CD4-positive, alpha-beta T cell (primary cell): ENCODE results near the gene MCF2L2. TPM values are rescaled to one million over a fixed set of nuclear protein-coding genes. Genes with fewer than 3 reads are reported as not detected.

ENCODE experiments used
- ATAC-seq: fragments of 200-7000 bp; cut with Tn5 transposase; one replicate; pipeline ENCODE4 v1.10.0; 2022; ENCODE audit warnings: mild to moderate bottlenecking; ENCODE audit not compliant: poor library complexity
- CTCF ChIA-PET: fragments of 350-600 bp; sonication (Branson Sonifier 250); formaldehyde crosslinking; loops from one replicate; lab custom pipeline; 2021; ENCODE audit warnings: antibody characterized with exemption, inconsistent platforms; lab: Charles Lee
- POLR2A ChIA-PET: fragments of 350-600 bp; sonication (Branson Sonifier 250); formaldehyde crosslinking; loops from one replicate; lab custom pipeline; 2021; ENCODE audit warnings: antibody characterized with exemption, inconsistent platforms; lab: Charles Lee
- DNase-seq, 14 experiments: peaks; one replicate each; pipeline ENCODE4 v3.0.0-alpha.2; 2013 to 2020; ENCODE audit warnings: mixed read lengths in 2 of 14
- H3K27ac ChIP-seq, 2 donors: one replicate each; pipeline versions ENCODE4 v1.5.1 to v1.7.0; 2013; ENCODE audit warnings: low read length in 2 of 2, low read depth in 1 of 2, mild to moderate bottlenecking in 1 of 2
- H3K27me3 ChIP-seq, 2 experiments: 1 replicate in 1 of 2; 2 replicates in 1 of 2; pipeline versions ENCODE4 v1.6.1 to v1.7.0; 2013; ENCODE audit warnings: low read length in 2 of 2, control low read depth in 1 of 2, mild to moderate bottlenecking in 1 of 2, moderate library complexity in 1 of 2; ENCODE audit not compliant: insufficient read depth in 2 of 2, control insufficient read depth in 1 of 2
- H3K36me3 ChIP-seq: one replicate; pipeline ENCODE4 v1.6.1; 2013; ENCODE audit warnings: low read length, control low read depth; ENCODE audit not compliant: insufficient read depth
- H3K4me1 ChIP-seq: one replicate; pipeline ENCODE4 v1.6.1; 2013; ENCODE audit warnings: low read length, control low read depth; ENCODE audit not compliant: insufficient read depth
- H3K4me3 ChIP-seq: one replicate; pipeline ENCODE4 v1.5.1; 2013; ENCODE audit warnings: mild to moderate bottlenecking, low read length, moderate library complexity
- H3K9me3 ChIP-seq, 2 experiments: 1 replicate in 1 of 2; 2 replicates in 1 of 2; pipeline versions ENCODE4 v1.6.1 to v1.7.0; 2013; ENCODE audit warnings: low read length in 2 of 2, mild to moderate bottlenecking in 2 of 2, control low read depth in 1 of 2, moderate library complexity in 1 of 2; ENCODE audit not compliant: control insufficient read depth in 1 of 2, insufficient read depth in 1 of 2
- H3K27ac Mint-ChIP-seq: one replicate; pipeline ENCODE4 v1.8.0; 2020; ENCODE audit warnings: mixed read lengths
- H3K27me3 Mint-ChIP-seq: one replicate; pipeline ENCODE4 v1.8.0; 2021; ENCODE audit warnings: mixed read lengths
- H3K36me3 Mint-ChIP-seq: one replicate; pipeline ENCODE4 v1.8.0; 2021; ENCODE audit warnings: low read depth, mixed read lengths
- H3K4me1 Mint-ChIP-seq: one replicate; pipeline ENCODE4 v1.8.0; 2021; ENCODE audit warnings: low read depth, mixed read lengths
- H3K4me3 Mint-ChIP-seq: one replicate; pipeline ENCODE4 v1.8.0; 2020; ENCODE audit warnings: mild to moderate bottlenecking, mixed read lengths
- H3K9me3 Mint-ChIP-seq: one replicate; pipeline ENCODE4 v1.8.0; 2020; ENCODE audit warnings: mixed read lengths
- intact Hi-C, 2 experiments: fragments of 100-400 bp; cut with DNase I in 1 of 2; cut with micrococcal nuclease in 1 of 2; formaldehyde crosslinking; loops; one replicate each; pipeline versions ENCODE4 v1.15.1 to v1.9.0; 2023 to 2025; cut with DNase I, micrococcal nuclease
- total RNA-seq, 174 experiments: library from RNA in 2 of 174; stranded (reverse) in 2 of 174; gene quantifications; one replicate each; pipeline ENCODE4 v1.2.3 and lab custom pipeline; 2021 to 2026
- TF ChIP-seq, protein P1 (sequence below): fragments of 200-600 bp; IDR thresholded peaks from one replicate; pipeline ENCODE4 v1.8.0; 2022; ENCODE audit warnings: antibody characterized with exemption, mild to moderate bottlenecking

MCF2L2 gene
- total RNA-seq, 2 experiments from 2014 or later = 3.8 to 4.1 TPM

DNA sequence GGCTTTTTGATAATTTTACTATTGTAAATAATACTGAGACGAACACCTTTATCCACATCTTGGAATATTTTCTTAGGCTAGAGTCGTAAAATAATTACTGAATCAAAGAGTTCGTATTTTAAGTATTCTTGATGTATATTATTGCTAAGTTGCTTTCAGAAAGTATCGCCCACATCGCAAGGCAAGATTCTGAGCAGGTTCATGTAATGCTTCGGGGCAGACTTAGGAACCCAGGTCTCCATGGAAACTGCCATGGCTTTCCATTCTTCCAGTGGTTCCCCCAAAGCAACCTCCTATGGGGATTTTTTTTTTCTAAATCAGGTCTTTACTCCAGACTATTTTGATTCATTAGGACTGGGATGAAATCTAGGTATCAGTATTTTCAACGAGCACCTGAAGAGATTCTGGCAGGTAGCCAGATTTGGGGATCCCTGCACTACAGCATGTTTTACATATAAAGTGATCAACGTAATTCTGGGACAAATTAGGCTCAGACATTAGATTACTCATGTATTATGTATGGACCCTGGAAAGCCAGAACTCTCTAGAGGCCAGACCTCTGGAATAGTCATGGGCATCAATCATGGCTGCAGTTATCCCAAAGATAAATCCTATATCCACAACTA is 88.8 kb downstream of the MCF2L2 start:
- H3K9me3 ChIP-seq = no peaks in the 10 kb centered on the region
- ChIA-PET POLR2A (no interaction called here), CTCF (no interaction called here)
- no peaks in the 10 kb centered on the region for H3K36me3 Mint-ChIP-seq
- H3K27me3 ChIP-seq = no peaks in the 10 kb centered on the region
- H3K4me3 ChIP-seq = no peak overlapping the region
- TF ChIP-seq, protein P1, sequence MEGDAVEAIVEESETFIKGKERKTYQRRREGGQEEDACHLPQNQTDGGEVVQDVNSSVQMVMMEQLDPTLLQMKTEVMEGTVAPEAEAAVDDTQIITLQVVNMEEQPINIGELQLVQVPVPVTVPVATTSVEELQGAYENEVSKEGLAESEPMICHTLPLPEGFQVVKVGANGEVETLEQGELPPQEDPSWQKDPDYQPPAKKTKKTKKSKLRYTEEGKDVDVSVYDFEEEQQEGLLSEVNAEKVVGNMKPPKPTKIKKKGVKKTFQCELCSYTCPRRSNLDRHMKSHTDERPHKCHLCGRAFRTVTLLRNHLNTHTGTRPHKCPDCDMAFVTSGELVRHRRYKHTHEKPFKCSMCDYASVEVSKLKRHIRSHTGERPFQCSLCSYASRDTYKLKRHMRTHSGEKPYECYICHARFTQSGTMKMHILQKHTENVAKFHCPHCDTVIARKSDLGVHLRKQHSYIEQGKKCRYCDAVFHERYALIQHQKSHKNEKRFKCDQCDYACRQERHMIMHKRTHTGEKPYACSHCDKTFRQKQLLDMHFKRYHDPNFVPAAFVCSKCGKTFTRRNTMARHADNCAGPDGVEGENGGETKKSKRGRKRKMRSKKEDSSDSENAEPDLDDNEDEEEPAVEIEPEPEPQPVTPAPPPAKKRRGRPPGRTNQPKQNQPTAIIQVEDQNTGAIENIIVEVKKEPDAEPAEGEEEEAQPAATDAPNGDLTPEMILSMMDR = no peak
- no peaks in the 10 kb centered on the region for H3K27me3 Mint-ChIP-seq
- intact Hi-C loops = no loop called here
- H3K4me1 ChIP-seq = no peaks in the 10 kb centered on the region
- H3K36me3 ChIP-seq = no peaks in the 10 kb centered on the region
- H3K9me3 Mint-ChIP-seq = no peaks in the 10 kb centered on the region
- H3K4me3 Mint-ChIP-seq = no peak overlapping the region
- no peak overlapping the region for H3K27ac Mint-ChIP-seq
- ATAC-seq (no peak), DNase-seq (no peak)
- H3K27ac ChIP-seq = no peak overlapping the region
- H3K4me1 Mint-ChIP-seq = peaks cover 7% of the 10 kb centered on the region

DNA sequence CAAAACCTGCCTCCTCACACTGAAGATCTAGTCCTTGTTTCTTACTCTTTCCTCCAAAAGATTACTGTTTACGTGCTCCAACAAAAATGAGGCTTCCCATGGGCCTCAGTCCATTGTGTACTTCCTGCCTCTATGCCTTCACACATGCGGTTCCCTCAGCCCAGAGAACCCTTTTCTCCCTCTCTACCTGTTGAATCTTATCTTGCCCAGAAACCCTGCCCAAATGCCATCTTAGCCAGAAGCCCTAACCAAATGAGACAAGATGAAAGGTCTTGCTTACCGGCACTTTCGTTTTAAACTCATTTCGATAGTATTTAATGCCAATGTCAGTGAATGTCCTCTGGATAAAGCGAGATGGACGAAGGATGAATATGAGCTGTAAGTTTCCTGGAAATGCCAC is 89.9 kb downstream of the MCF2L2 start:
- H3K27ac ChIP-seq = no peak overlapping the region
- no peak for ATAC-seq
- no peak overlapping the region for H3K27ac Mint-ChIP-seq
- peaks cover 7% of the 10 kb centered on the region for H3K4me1 Mint-ChIP-seq
- TF ChIP-seq, protein P1 = no peak
- H3K27me3 Mint-ChIP-seq = no peaks in the 10 kb centered on the region
- intact Hi-C loops = no loop called here
- no peaks in the 10 kb centered on the region for H3K9me3 Mint-ChIP-seq
- H3K4me3 ChIP-seq = no peak overlapping the region
- no peak overlapping the region for H3K4me3 Mint-ChIP-seq
- CTCF ChIA-PET = no interaction called here
- POLR2A ChIA-PET = no interaction called here
- H3K36me3 Mint-ChIP-seq = no peaks in the 10 kb centered on the region
- H3K36me3 ChIP-seq = no peaks in the 10 kb centered on the region
- H3K4me1 ChIP-seq = no peaks in the 10 kb centered on the region
- H3K9me3 ChIP-seq = no peaks in the 10 kb centered on the region
- no peaks in the 10 kb centered on the region for H3K27me3 ChIP-seq
- DNase-seq = no peak

DNA sequence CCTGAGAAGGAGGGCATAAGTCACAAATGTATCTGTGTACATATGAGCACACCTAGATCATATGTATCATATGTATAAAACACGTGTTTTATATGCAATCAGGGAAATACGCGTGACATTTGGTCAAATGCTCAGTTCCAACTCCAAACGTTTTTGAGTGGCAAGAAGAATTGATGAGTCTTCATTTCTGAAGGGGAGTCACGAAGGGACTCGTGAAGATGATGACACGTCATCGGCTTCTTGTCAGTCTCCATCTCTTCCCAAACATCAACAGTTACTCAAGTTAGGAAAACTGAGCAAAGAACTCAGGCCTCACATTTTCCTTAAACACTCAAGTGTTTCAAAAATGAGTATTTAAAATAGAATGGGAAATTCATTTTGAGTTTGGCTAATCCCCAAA is 95.9 kb downstream of the MCF2L2 start:
- H3K36me3 ChIP-seq = no peaks in the 10 kb centered on the region
- intact Hi-C loops = no loop called here
- no peaks in the 10 kb centered on the region for H3K27me3 ChIP-seq
- TF ChIP-seq, protein P1 = no peak
- no peaks in the 10 kb centered on the region for H3K27me3 Mint-ChIP-seq
- no peak overlapping the region for H3K27ac ChIP-seq
- no peak overlapping the region for H3K4me3 Mint-ChIP-seq
- H3K4me1 ChIP-seq = no peaks in the 10 kb centered on the region
- no peaks in the 10 kb centered on the region for H3K9me3 Mint-ChIP-seq
- DNase-seq (no peak), ATAC-seq (no peak)
- H3K9me3 ChIP-seq = no peaks in the 10 kb centered on the region
- no peaks in the 10 kb centered on the region for H3K36me3 Mint-ChIP-seq
- H3K4me1 Mint-ChIP-seq = no peaks in the 10 kb centered on the region
- H3K27ac Mint-ChIP-seq = no peak overlapping the region
- ChIA-PET POLR2A (no interaction called here), CTCF (no interaction called here)
- no peak overlapping the region for H3K4me3 ChIP-seq
